NCI-H446 (cell line): ENCODE results near the gene PPP1R14D.

Experiments used
- DNase-seq, 2 experiments: peaks; one replicate each; lab custom pipeline; 2025; lab: John Stamatoyannopoulos, UW

The PPP1R14D gene

GRCh38 chr15:40782609-40783227 is 45.8 kb downstream of the PPP1R14D start:
- DNase-seq, result peak in 1 of 2 experiments; percentile 29

GRCh38 chr15:40776537-40777141 is 51.9 kb downstream of the PPP1R14D start:
- no peak for DNase-seq

GRCh38 chr15:40775740-40776536 is 52.6 kb downstream of the PPP1R14D start:
- DNase-seq, result no peak

- no peak for DNase-seq
These were observed 53.5 kb downstream of the PPP1R14D start for GRCh38 chr15:40775007-40775406.

- no peak for DNase-seq
These were observed 54.6 kb downstream of the PPP1R14D start for GRCh38 chr15:40773902-40774301.

- no peak for DNase-seq
These were observed 55.0 kb downstream of the PPP1R14D start for GRCh38 chr15:40773496-40773895.

GRCh38 chr15:40772014-40772413 is 56.5 kb downstream of the PPP1R14D start:
- DNase-seq, result no peak

GRCh38 chr15:40771242-40771641 is 57.3 kb downstream of the PPP1R14D start:
- DNase-seq, result no peak

- no peak for DNase-seq
These were observed 58.3 kb downstream of the PPP1R14D start for GRCh38 chr15:40770147-40770721.

GRCh38 chr15:40769274-40770146 is 59.0 kb downstream of the PPP1R14D start, which contains the start of gene C15orf62:
Gene C15orf62 (plus strand): TSS chr15:40769980. CDS start chr15:40770496, 516 bp downstream.
- peak; percentile 63 to 87 for DNase-seq

GRCh38 chr15:40768521-40769273 is 59.8 kb downstream of the PPP1R14D start:
- DNase-seq, result no peak

- DNase-seq, result no peak
These were observed 60.5 kb downstream of the PPP1R14D start for GRCh38 chr15:40767838-40768500.

GRCh38 chr15:40766906-40767837 is 61.3 kb downstream of the PPP1R14D start:
- peak in 1 of 2 experiments; percentile 17 for DNase-seq

GRCh38 chr15:40766194-40766815 is 62.2 kb downstream of the PPP1R14D start:
- no peak for DNase-seq
